HepG2 (cell line): Measurements from ENCODE around the gene ZNF605. TPM values are rescaled to one million over a fixed set of nuclear protein-coding genes. Genes with fewer than 3 reads are reported as not detected.

Experiments used
- ATAC-seq: fragments of 200-7000 bp; cut with Tn5 transposase; 3 replicates; pipeline ENCODE4 v1.9.1; 2020; ENCODE audit warnings: mild to moderate bottlenecking, moderate library complexity
- BruUV-seq: library from RNA; stranded (reverse); fragments of 400-500 nt; replicated peaks from 2 replicates; lab custom pipeline; 2021; lab: Mats Ljungman, UMichigan
- CTCF ChIA-PET: fragments of 300-600 bp; formaldehyde crosslinking; extraction: SDS; loops from one replicate; lab custom pipeline; 2021; ENCODE audit warnings: low total read pairs, inconsistent platforms, low intra/inter-chr PET ratio; lab: Yijun Ruan, JAX
- POLR2A ChIA-PET: fragments of 350-600 bp; sonication (Branson Sonifier 250); formaldehyde crosslinking; loops from one replicate; lab custom pipeline; 2020; ENCODE audit warnings: antibody characterized with exemption, inconsistent platforms; lab: Yijun Ruan, JAX
- DNase-seq: peaks from one replicate; pipeline ENCODE4 v3.0.0-alpha.2; 2015; ENCODE audit warnings: low spot score
- FAIRE-seq: peaks from 3 replicates; lab custom pipeline; 2011; peaks lifted over from hg19 to GRCh38; lab: Jason Lieb, UNC
- H2AFZ ChIP-seq: one replicate; pipeline ENCODE4 v1.6.1; 2011; ENCODE audit warnings: low read length, inconsistent platforms
- H3K27ac ChIP-seq: fragments of 300-600 bp; 3 replicates; pipeline ENCODE4 v1.8.0; 2011; ENCODE audit warnings: mixed run types, mild to moderate bottlenecking, mixed read lengths, low read length, inconsistent platforms; ENCODE audit not compliant: insufficient read depth; ENCODE audit errors: extremely low read length
- H3K27me3 ChIP-seq, 2 experiments: fragments of 200-600 bp in 1 of 2; 2 replicates in 1 of 2; 3 replicates in 1 of 2; pipeline versions ENCODE4 v1.6.0 to v1.8.0; 2011; ENCODE audit warnings: low read length in 2 of 2, mild to moderate bottlenecking in 2 of 2, moderate library complexity in 2 of 2, inconsistent platforms in 1 of 2; ENCODE audit not compliant: insufficient read depth in 2 of 2, control insufficient read depth in 1 of 2
- H3K36me3 ChIP-seq, 2 experiments: fragments of 200-600 bp in 1 of 2; replicated peaks in 1 of 2; 2 replicates in 1 of 2; 3 replicates in 1 of 2; pipeline versions ENCODE4 v1.5.1 to v1.8.0; 2011; ENCODE audit warnings: low read length in 2 of 2, inconsistent platforms in 1 of 2; ENCODE audit not compliant: insufficient read depth in 2 of 2, control insufficient read depth in 1 of 2
- H3K4me1 ChIP-seq: 2 replicates; pipeline ENCODE4 v1.5.1; 2012; ENCODE audit warnings: low read length, inconsistent platforms; ENCODE audit not compliant: insufficient read depth
- H3K4me2 ChIP-seq: 2 replicates; pipeline ENCODE4 v1.6.0; 2011; ENCODE audit warnings: low read depth, low read length, inconsistent platforms
- H3K4me3 ChIP-seq, 3 experiments: fragments of 200-600 bp in 1 of 3; sonication (generic), shearing (Covaris generic) in 1 of 3; replicated peaks in 1 of 3; 2 replicates each; pipeline ENCODE4 v1.5.1; 2011 to 2016; ENCODE audit warnings: low read length in 3 of 3, inconsistent platforms in 2 of 3, low read depth in 2 of 3, mild to moderate bottlenecking in 2 of 3, control low read depth in 1 of 3, mixed read lengths in 1 of 3; ENCODE audit not compliant: insufficient read depth in 1 of 3
- H3K79me2 ChIP-seq: one replicate; pipeline ENCODE4 v1.6.1; 2011; ENCODE audit warnings: low read length, inconsistent platforms; ENCODE audit not compliant: insufficient read depth
- H3K9ac ChIP-seq: 2 replicates; pipeline ENCODE4 v1.6.0; 2011; ENCODE audit warnings: mild to moderate bottlenecking, low read depth, low read length, inconsistent platforms; ENCODE audit not compliant: insufficient read depth
- H3K9me3 ChIP-seq: 2 replicates; pipeline ENCODE4 v1.5.1; 2012; ENCODE audit warnings: mild to moderate bottlenecking, low read length
- H4K20me1 ChIP-seq: 2 replicates; pipeline ENCODE4 v1.6.0; 2011; ENCODE audit warnings: inconsistent platforms, mild to moderate bottlenecking, low read length, moderate library complexity; ENCODE audit not compliant: insufficient read depth
- ARNT ChIP-seq: fragments of 450-650 bp; IDR thresholded peaks from 2 replicates; pipeline ENCODE4 v1.6.1; 2017
- CREB1 ChIP-seq, 2 experiments: fragments of 450-650 bp in 1 of 2; IDR thresholded peaks; 2 replicates each; pipeline ENCODE4 v1.6.1; 2016 to 2017; ENCODE audit warnings: control low read depth in 1 of 2, mild to moderate bottlenecking in 1 of 2, missing compliant biosample characterization in 1 of 2, missing genetic modification characterization in 1 of 2
- FOXA1 ChIP-seq, 2 experiments: fragments of 450-650 bp in 1 of 2; sonication (generic) in 1 of 2; formaldehyde crosslinking in 1 of 2; IDR thresholded peaks; 2 replicates each; pipeline versions ENCODE4 v1.4.0 to v1.6.1; 2016 to 2020; ENCODE audit warnings: missing genetic modification reagents in 1 of 2
- HNRNPK ChIP-seq: fragments of 200-400 bp; formaldehyde crosslinking; IDR thresholded peaks from 2 replicates; pipeline ENCODE4 v1.6.1; 2018; ENCODE audit warnings: low read length, low read depth, moderate library complexity, mild to moderate bottlenecking; ENCODE audit not compliant: poor library complexity, severe bottlenecking
- KMT2A ChIP-seq: sonication (generic); formaldehyde crosslinking; IDR thresholded peaks from 2 replicates; pipeline ENCODE4 v1.4.0; 2020; ENCODE audit warnings: missing genetic modification reagents
- NBN ChIP-seq: fragments of 450-650 bp; conservative IDR thresholded peaks from 2 replicates; pipeline ENCODE4 v1.6.1; 2017
- PLRG1 ChIP-seq: fragments of 450-650 bp; conservative IDR thresholded peaks from 2 replicates; pipeline ENCODE4 v1.6.1; 2016
- RAD51 ChIP-seq: fragments of 450-650 bp; IDR thresholded peaks from 2 replicates; pipeline ENCODE4 v1.6.1; 2016; ENCODE audit warnings: borderline replicate concordance
- RFXANK ChIP-seq: IDR thresholded peaks from 2 replicates; pipeline ENCODE4 v1.6.1; 2016
- TBP ChIP-seq: sonication (generic); formaldehyde crosslinking; IDR thresholded peaks from 2 replicates; pipeline ENCODE4 v1.5.0; 2020; ENCODE audit warnings: missing genetic modification reagents
- ZBTB20 ChIP-seq: sonication (generic); formaldehyde crosslinking; IDR thresholded peaks from 2 replicates; pipeline ENCODE4 v1.8.1; 2023; ENCODE audit warnings: missing genetic modification reagents, low read depth, mild to moderate bottlenecking, borderline replicate concordance
- ZBTB40 ChIP-seq, 2 experiments: fragments of 450-650 bp in 1 of 2; sonication (generic) in 1 of 2; formaldehyde crosslinking in 1 of 2; IDR thresholded peaks; 2 replicates each; pipeline versions ENCODE4 v1.6.1 to v1.8.0; 2016 to 2022; ENCODE audit warnings: antibody characterized with exemption in 1 of 2, mild to moderate bottlenecking in 1 of 2, missing genetic modification reagents in 1 of 2
- ZFP90 ChIP-seq: sonication (generic); formaldehyde crosslinking; IDR thresholded peaks from 2 replicates; pipeline ENCODE4 v1.8.0; 2022; ENCODE audit warnings: missing genetic modification reagents, mild to moderate bottlenecking, inconsistent platforms, borderline replicate concordance
- ZMYM4 ChIP-seq: sonication (generic); formaldehyde crosslinking; IDR thresholded peaks from 2 replicates; pipeline ENCODE4 v1.8.1; 2023; ENCODE audit warnings: mild to moderate bottlenecking, missing genetic modification reagents
- ZNF101 ChIP-seq: sonication (generic); formaldehyde crosslinking; IDR thresholded peaks from 2 replicates; pipeline ENCODE4 v1.4.0; 2020; ENCODE audit warnings: mild to moderate bottlenecking, low read depth, missing genetic modification reagents, borderline replicate concordance
- ZNF282 ChIP-seq: fragments of 450-650 bp; IDR thresholded peaks from 2 replicates; pipeline ENCODE4 v1.6.1; 2018; ENCODE audit not compliant: partially characterized antibody
- ZNF570 ChIP-seq: sonication (generic); formaldehyde crosslinking; IDR thresholded peaks from 2 replicates; pipeline ENCODE4 v1.4.0; 2020; ENCODE audit warnings: mild to moderate bottlenecking, missing genetic modification reagents, borderline replicate concordance
- ZNF629 ChIP-seq: sonication (generic); formaldehyde crosslinking; conservative IDR thresholded peaks from 2 replicates; pipeline ENCODE4 v1.5.0; 2020; ENCODE audit warnings: missing genetic modification reagents
- WGBS: methylation state at CpG from one replicate; pipeline ENCODE4 v1.1.6; 2017; ENCODE audit warnings: low lambda C conversion rate; 5-methylcytosine and 5-hydroxymethylcytosine counted together
- in situ Hi-C: cut with HindIII; loops from 2 replicates; pipeline ENCODE4 v1.10.0; 2017; ENCODE audit warnings: low pct_unique_long_range_greater_than_20kb; ENCODE audit not compliant: extremely low pct_ligation_motif_present
- intact Hi-C: fragments of 100-400 bp; cut with micrococcal nuclease; formaldehyde crosslinking; loops from one replicate; pipeline ENCODE4 v1.10.0; 2022; ENCODE audit not compliant: unreplicated experiment
- polyA plus RNA-seq, 8 experiments: library from polyadenylated mRNA; depleted of rRNA in 3 of 8; stranded (reverse) in 7 of 8; unstranded in 1 of 8; fragments of >200 nt; fragmentation: Illumina TruSeq in 4 of 8; extraction: Trizol in 4 of 8; gene quantifications; 2 replicates each; pipeline versions ENCODE4 v1.2.1 to v1.2.3, GENCODE V29; 2011 to 2016; ENCODE audit warnings: low read depth in 4 of 8, missing spikeins in 1 of 8, mixed read lengths in 1 of 8; ENCODE audit not compliant: insufficient read depth in 1 of 8
- total RNA-seq, 5 experiments: library from RNA; depleted of rRNA; stranded (reverse); fragments of >200 nt; fragmentation: Illumina TruSeq; extraction: Trizol; gene quantifications; 2 replicates each; pipeline ENCODE4 v1.2.3, GENCODE V29; 2016; ENCODE audit warnings: low read depth in 1 of 5

Gene ZNF605
- total and polyA plus RNA-seq, 2 of the 13 experiments (the other 11 are each of a cell fraction or from before 2014, with no cell fraction given) = 6.7 to 6.8 TPM

- Histone ChIP-seq H3K4me1 (peaks cover 16% of the 10 kb centered on the region), H4K20me1 (no peaks in the 10 kb centered on the region), H3K79me2 (peaks cover 14% of the 10 kb centered on the region), H3K4me3 (no peak overlapping the region), H3K4me2 (no peak overlapping the region), H3K9me3 (peaks cover 73% of the 10 kb centered on the region), H3K27me3 (no peaks in the 10 kb centered on the region; a peak in 1 of 5 replicates), H3K27ac (no peak overlapping the region), H3K36me3 (peaks cover 2 to 12% of the 10 kb centered on the region in 2 experiments; a peak in 3 of 5 replicates), H3K9ac (no peak overlapping the region), H2AFZ (no peak overlapping the region)
- whole genome bisulfite sequencing = 96% methylated on average over 8 of the region's 8 CpGs
- FAIRE-seq (peak; percentile 48), ATAC-seq (no peak), DNase-seq (no peak)
- POLR2A ChIA-PET = no interaction called here
- in situ Hi-C loops = no loop called here
- CTCF ChIA-PET = no interaction called here
- intact Hi-C loops = no loop called here
- BruUV-seq = no TSS peak
- TF ChIP-seq RFXANK (no peak), KMT2A (no peak), CREB1 (IDR thresholded peaks at IDR 0.05) (peak; percentile 61; the same call in 1 of the 2 replicates), CREB1 (CRISPR knock-in tag; IDR thresholded peaks at IDR 0.05) (no peak), ZMYM4 (CRISPR knock-in tag) (no peak), ZNF570 (CRISPR knock-in tag) (no peak), TBP (CRISPR knock-in tag) (no peak), ZFP90 (CRISPR knock-in tag) (no peak), ZBTB20 (CRISPR knock-in tag) (no peak), FOXA1 (IDR thresholded peaks at IDR 0.05) (peak; percentile 32; the same call in 1 of the 2 replicates), FOXA1 (CRISPR knock-in tag; IDR thresholded peaks at IDR 0.05) (no peak), ZNF282 (peak; percentile 40), PLRG1 (0 out of 2 replicates have a peak, but pooled peaks have one; percentile 28), ZNF101 (CRISPR knock-in tag) (no peak), NBN (peak; percentile 96; the same call in 1 of the 2 replicates), HNRNPK (no peak), ZBTB40 (IDR thresholded peaks at IDR 0.05) (peak; percentile 21; the same call in 1 of the 2 replicates), ZBTB40 (CRISPR knock-in tag; IDR thresholded peaks at IDR 0.05) (no peak), ARNT (peak; percentile 91), RAD51 (peak; percentile 36; the same call in 1 of the 2 replicates), ZNF629 (CRISPR knock-in tag) (no peak)
These were observed 4.5 kb downstream of the ZNF605 start for GRCh38 chr12:132951649-132952048.
